Measurements from ENCODE around the gene NT5DC3.

NT5DC3 gene

GRCh38 chr12:103833095-103833775 lies 7.8 kb downstream of the NT5DC3 start:
- DNase-seq (ENCODE audit: low read depth), result no peak

- DNase-seq (ENCODE audit: low read depth), result no peak
These were observed 8.7 kb downstream of the NT5DC3 start for GRCh38 chr12:103832048-103832997.

GRCh38 chr12:103830730-103831320 lies 10.2 kb downstream of the NT5DC3 start:
- no peak for DNase-seq (ENCODE audit: low read depth)

GRCh38 chr12:103830025-103830725 lies 10.9 kb downstream of the NT5DC3 start:
- DNase-seq (ENCODE audit: low read depth), result no peak

- DNase-seq (ENCODE audit: low read depth), result no peak
These were observed 11.9 kb downstream of the NT5DC3 start for GRCh38 chr12:103829092-103829491.

- DNase-seq (ENCODE audit: low read depth), result no peak
These were observed 13.1 kb downstream of the NT5DC3 start for GRCh38 chr12:103827911-103828391.

- DNase-seq (ENCODE audit: low read depth), result no peak
These were observed 16.2 kb downstream of the NT5DC3 start for GRCh38 chr12:103824845-103825244.

GRCh38 chr12:103824290-103824689 lies 16.7 kb downstream of the NT5DC3 start:
- DNase-seq (ENCODE audit: low read depth), result no peak

GRCh38 chr12:103823871-103824270 lies 17.2 kb downstream of the NT5DC3 start:
- DNase-seq (ENCODE audit: low read depth), result no peak

- DNase-seq (ENCODE audit: low read depth), result no peak
These were observed 19.3 kb downstream of the NT5DC3 start for GRCh38 chr12:103821773-103822172.

GRCh38 chr12:103820881-103821489 lies 20.0 kb downstream of the NT5DC3 start:
- no peak for DNase-seq (ENCODE audit: low read depth)

- DNase-seq (ENCODE audit: low read depth), result no peak
These were observed 20.7 kb downstream of the NT5DC3 start for GRCh38 chr12:103820361-103820760.

GRCh38 chr12:103819892-103820291 lies 21.1 kb downstream of the NT5DC3 start:
- DNase-seq (ENCODE audit: low read depth), result no peak

- DNase-seq (ENCODE audit: low read depth), result no peak
These were observed 21.7 kb downstream of the NT5DC3 start for GRCh38 chr12:103819312-103819711.

- DNase-seq (ENCODE audit: low read depth), result no peak
These were observed 23.2 kb downstream of the NT5DC3 start for GRCh38 chr12:103817791-103818190.

- DNase-seq (ENCODE audit: low read depth), result no peak
These were observed 24.4 kb downstream of the NT5DC3 start for GRCh38 chr12:103816663-103817062.

- DNase-seq (ENCODE audit: low read depth), result no peak
These were observed 26.6 kb downstream of the NT5DC3 start for GRCh38 chr12:103814436-103814835.

- DNase-seq (ENCODE audit: low read depth), result no peak
These were observed 27.1 kb downstream of the NT5DC3 start for GRCh38 chr12:103813949-103814348.

GRCh38 chr12:103813426-103813825 lies 27.6 kb downstream of the NT5DC3 start:
- DNase-seq (ENCODE audit: low read depth), result no peak

- DNase-seq (ENCODE audit: low read depth), result no peak
These were observed 28.2 kb downstream of the NT5DC3 start for GRCh38 chr12:103812789-103813188.

- DNase-seq (ENCODE audit: low read depth), result no peak
These were observed 29.2 kb downstream of the NT5DC3 start for GRCh38 chr12:103811791-103812190.

GRCh38 chr12:103810111-103810510 lies 30.9 kb downstream of the NT5DC3 start:
- no peak for DNase-seq (ENCODE audit: low read depth)
